B cell (primary cell): ENCODE data around the gene ANKRD61. TPM values are rescaled to one million over a fixed set of nuclear protein-coding genes. Genes with fewer than 3 reads are reported as not detected.
A peak's percentile ranks its signal among the peaks of the same experiment; 100 is the strongest.
"Not testable (repeated sequence)": the region's sequence is repeated elsewhere in the genome, so short reads cannot be mapped to it uniquely, and the experiment has no call there.

Source experiments
- ATAC-seq: fragments of 200-7000 bp; cut with Tn5 transposase; one replicate; pipeline ENCODE4 v1.10.0; 2021; ENCODE audit warnings: low read depth, mild to moderate bottlenecking, moderate number of reproducible peaks, moderate library complexity
- CTCF ChIA-PET: fragments of 350-600 bp; sonication (Branson Sonifier 250); formaldehyde crosslinking; loops from one replicate; lab custom pipeline; 2021; ENCODE audit warnings: antibody characterized with exemption, inconsistent platforms; lab: Charles Lee
- POLR2A ChIA-PET: fragments of 350-600 bp; sonication (Branson Sonifier 250); formaldehyde crosslinking; loops from one replicate; lab custom pipeline; 2021; ENCODE audit warnings: antibody characterized with exemption; lab: Charles Lee
- DNase-seq: peaks from one replicate; pipeline ENCODE4 v3.0.0; 2013
- H2AFZ ChIP-seq: 2 replicates; pipeline ENCODE4 v1.6.1; 2012; ENCODE audit warnings: mild to moderate bottlenecking, low read depth, low read length; ENCODE audit not compliant: insufficient read depth, poor library complexity, severe bottlenecking
- H3K27ac ChIP-seq, 2 donors: 1 replicate in 1 of 2; 2 replicates in 1 of 2; pipeline ENCODE4 v1.5.1; 2012 to 2013; ENCODE audit warnings: low read length in 2 of 2, mild to moderate bottlenecking in 2 of 2, moderate library complexity in 1 of 2
- H3K27me3 ChIP-seq, 4 experiments: fragments of 200-600 bp in 1 of 4; sonication (generic) in 1 of 4; replicated peaks in 1 of 4; 1 replicate in 2 of 4; 2 replicates in 2 of 4; pipeline versions ENCODE4 v1.6.1 to v1.7.0; 2013 to 2016; ENCODE audit warnings: low read length in 3 of 4, mild to moderate bottlenecking in 2 of 4, mixed read lengths in 1 of 4, moderate library complexity in 1 of 4; ENCODE audit not compliant: insufficient read depth in 4 of 4, control insufficient read depth in 3 of 4; ENCODE audit errors: control extremely low read depth in 1 of 4
- H3K36me3 ChIP-seq, 2 experiments: replicated peaks in 1 of 2; 1 replicate in 1 of 2; 2 replicates in 1 of 2; pipeline versions ENCODE4 v1.6.1 to v1.7.1; 2013; ENCODE audit warnings: low read length in 1 of 2; ENCODE audit not compliant: insufficient read depth in 2 of 2, control insufficient read depth in 1 of 2; ENCODE audit errors: control extremely low read depth in 1 of 2, extremely low read depth in 1 of 2
- H3K4me1 ChIP-seq, 2 donors: fragments of 200-600 bp in 1 of 2; sonication (generic) in 1 of 2; 1 replicate in 1 of 2; 2 replicates in 1 of 2; pipeline versions ENCODE4 v1.5.1 to v1.6.1; 2013 to 2017; ENCODE audit warnings: low read length in 2 of 2; ENCODE audit not compliant: control insufficient read depth in 2 of 2, insufficient read depth in 2 of 2
- H3K4me2 ChIP-seq: replicated peaks from 2 replicates; pipeline ENCODE3; 2012; ENCODE audit warnings: mild to moderate bottlenecking, low read depth, low read length; ENCODE audit not compliant: poor library complexity, severe bottlenecking
- H3K4me3 ChIP-seq, 5 experiments: fragments of 200-600 bp in 1 of 5; sonication (generic) in 1 of 5; 1 replicate in 3 of 5; 2 replicates in 2 of 5; pipeline versions ENCODE4 v1.5.1 to v1.7.0; 2011 to 2016; ENCODE audit warnings: low read length in 4 of 5, mild to moderate bottlenecking in 4 of 5, low read depth in 2 of 5, control low read depth in 1 of 5, moderate library complexity in 1 of 5; ENCODE audit not compliant: insufficient read depth in 1 of 5; ENCODE audit errors: control extremely low read depth in 1 of 5, extremely low read depth in 1 of 5
- H3K79me2 ChIP-seq: fragments of 200-600 bp; sonication (generic); one replicate; pipeline ENCODE4 v1.6.0; 2016; ENCODE audit warnings: low read length; ENCODE audit not compliant: control insufficient read depth, insufficient read depth
- H3K9ac ChIP-seq: fragments of 200-600 bp; sonication (generic); 2 replicates; pipeline ENCODE4 v1.6.1; 2017; ENCODE audit warnings: mild to moderate bottlenecking, low read length, moderate library complexity
- H3K9me3 ChIP-seq, 3 donors: one replicate each; pipeline versions ENCODE4 v1.6.1 to v1.7.1; 2013; ENCODE audit warnings: low read length in 2 of 3; ENCODE audit not compliant: control insufficient read depth in 2 of 3, insufficient read depth in 1 of 3; ENCODE audit errors: control extremely low read depth in 1 of 3
- H4K20me1 ChIP-seq: 2 replicates; pipeline ENCODE4 v1.6.0; 2012; ENCODE audit warnings: mild to moderate bottlenecking, low read length; ENCODE audit not compliant: insufficient read depth, control insufficient read depth, poor library complexity, severe bottlenecking
- H3K27ac Mint-ChIP-seq: one replicate; pipeline ENCODE4 v1.8.0; 2021; ENCODE audit warnings: mixed read lengths
- H3K27me3 Mint-ChIP-seq: one replicate; pipeline ENCODE4 v1.8.0; 2021; ENCODE audit warnings: mixed read lengths
- H3K4me1 Mint-ChIP-seq: one replicate; pipeline ENCODE4 v1.8.0; 2021; ENCODE audit warnings: mixed read lengths
- H3K4me3 Mint-ChIP-seq: one replicate; pipeline ENCODE4 v1.8.0; 2021; ENCODE audit warnings: mixed read lengths
- H3K9me3 Mint-ChIP-seq: one replicate; pipeline ENCODE4 v1.8.0; 2022; ENCODE audit warnings: mixed read lengths; ENCODE audit not compliant: insufficient read depth
- EZH2 ChIP-seq: IDR thresholded peaks from 2 replicates; pipeline ENCODE4 v1.6.1; 2012; ENCODE audit warnings: borderline replicate concordance, low read depth, mild to moderate bottlenecking, moderate library complexity, low read length; ENCODE audit not compliant: insufficient read depth, poor library complexity, severe bottlenecking
- WGBS: methylation state at CpG from one replicate; pipeline ENCODE4 v1.1.5; 2013; ENCODE audit warnings: missing lambda C conversion rate; ENCODE audit not compliant: insufficient coverage; 5-methylcytosine and 5-hydroxymethylcytosine counted together
- intact Hi-C: fragments of 100-400 bp; cut with micrococcal nuclease; formaldehyde crosslinking; loops from one replicate; pipeline ENCODE4 v1.10.0; 2022
- polyA plus RNA-seq: library from polyadenylated mRNA; depleted of rRNA; stranded (reverse); fragments of >200 nt; gene quantifications from 2 replicates; pipeline ENCODE4 v1.2.3, GENCODE V29; 2012
- total RNA-seq, 2 donors: library from RNA; stranded (reverse); fragments of 120-200 nt in 1 of 2; gene quantifications; 1 replicate in 1 of 2; 2 replicates in 1 of 2; pipeline versions ENCODE4 v1.2.3 to v1.2.4, GENCODE V29; 2013 to 2022
- TF ChIP-seq, protein P1 (sequence below): fragments of 200-600 bp; IDR thresholded peaks from one replicate; pipeline ENCODE4 v1.8.0; 2022; ENCODE audit warnings: antibody characterized with exemption, mild to moderate bottlenecking

The ANKRD61 gene
- total and polyA plus RNA-seq, 2 donors (not counting 1 experiment from before 2014, with no cell fraction given) = 0.13 TPM; not detected in 1

DNA sequence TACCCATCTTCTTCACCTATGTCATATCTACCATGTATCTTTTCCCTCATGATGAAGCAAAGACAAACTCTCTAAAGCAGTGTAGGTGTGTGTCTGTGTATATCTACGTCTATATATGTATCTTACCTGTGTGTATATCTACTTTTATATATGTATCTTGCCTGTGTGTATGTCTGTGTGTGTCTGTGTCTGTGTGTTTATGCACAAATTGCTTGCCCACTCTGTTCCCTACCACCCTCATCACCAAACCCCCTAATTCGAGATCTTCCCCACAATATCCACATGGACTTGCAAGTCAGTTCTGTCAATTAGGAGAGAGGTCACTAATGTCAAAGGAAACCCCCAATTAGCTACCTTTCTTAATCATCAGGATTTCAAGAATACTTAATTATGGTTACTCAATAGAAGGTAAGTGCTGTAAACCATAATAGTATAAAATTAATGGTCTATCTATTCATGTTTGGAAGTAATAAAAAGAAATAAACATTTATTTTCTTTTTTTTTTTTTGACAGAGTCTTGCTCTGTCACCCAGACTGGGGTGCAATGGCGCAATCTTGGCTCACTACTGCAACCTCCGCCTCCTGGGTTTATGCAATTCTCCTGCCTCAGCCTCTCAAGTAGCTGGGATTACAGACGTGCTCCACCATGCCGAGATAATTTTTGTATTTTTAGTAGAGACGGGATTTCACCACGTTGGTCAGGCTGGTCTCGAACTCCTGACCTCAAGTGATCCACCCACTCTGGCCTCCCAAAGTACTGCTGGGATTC is 43.6 kb downstream of the ANKRD61 start:
- ChIA-PET POLR2A (no interaction called here), CTCF (no interaction called here)
- H4K20me1 ChIP-seq = no peaks in the 10 kb centered on the region
- Mint-ChIP-seq H3K4me3 (no peak overlapping the region), H3K27me3 (no peaks in the 10 kb centered on the region), H3K27ac (no peak overlapping the region), H3K9me3 (no peaks in the 10 kb centered on the region), H3K4me1 (peaks cover 16% of the 10 kb centered on the region)
- no peak overlapping the region for H3K4me3 ChIP-seq
- no peaks in the 10 kb centered on the region for H3K9me3 ChIP-seq
- DNase-seq = no peak
- peaks cover 9 to 11% of the 10 kb centered on the region in 2 donors for H3K4me1 ChIP-seq
- intact Hi-C loops = no loop called here
- no peak for TF ChIP-seq EZH2
- TF ChIP-seq, protein P1, sequence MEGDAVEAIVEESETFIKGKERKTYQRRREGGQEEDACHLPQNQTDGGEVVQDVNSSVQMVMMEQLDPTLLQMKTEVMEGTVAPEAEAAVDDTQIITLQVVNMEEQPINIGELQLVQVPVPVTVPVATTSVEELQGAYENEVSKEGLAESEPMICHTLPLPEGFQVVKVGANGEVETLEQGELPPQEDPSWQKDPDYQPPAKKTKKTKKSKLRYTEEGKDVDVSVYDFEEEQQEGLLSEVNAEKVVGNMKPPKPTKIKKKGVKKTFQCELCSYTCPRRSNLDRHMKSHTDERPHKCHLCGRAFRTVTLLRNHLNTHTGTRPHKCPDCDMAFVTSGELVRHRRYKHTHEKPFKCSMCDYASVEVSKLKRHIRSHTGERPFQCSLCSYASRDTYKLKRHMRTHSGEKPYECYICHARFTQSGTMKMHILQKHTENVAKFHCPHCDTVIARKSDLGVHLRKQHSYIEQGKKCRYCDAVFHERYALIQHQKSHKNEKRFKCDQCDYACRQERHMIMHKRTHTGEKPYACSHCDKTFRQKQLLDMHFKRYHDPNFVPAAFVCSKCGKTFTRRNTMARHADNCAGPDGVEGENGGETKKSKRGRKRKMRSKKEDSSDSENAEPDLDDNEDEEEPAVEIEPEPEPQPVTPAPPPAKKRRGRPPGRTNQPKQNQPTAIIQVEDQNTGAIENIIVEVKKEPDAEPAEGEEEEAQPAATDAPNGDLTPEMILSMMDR = no peak
- H3K27me3 ChIP-seq = no peaks in the 10 kb centered on the region
- no peaks in the 10 kb centered on the region for H3K36me3 ChIP-seq
- H3K27ac ChIP-seq = no peak overlapping the region
- H3K9ac ChIP-seq = no peak overlapping the region
- no peak for ATAC-seq
- 91% methylated on average over 4 of the region's 9 CpGs for WGBS
- H3K4me2 ChIP-seq = no peak overlapping the region
- no peaks in the 10 kb centered on the region for H3K79me2 ChIP-seq
- no peak overlapping the region for H2AFZ ChIP-seq

DNA sequence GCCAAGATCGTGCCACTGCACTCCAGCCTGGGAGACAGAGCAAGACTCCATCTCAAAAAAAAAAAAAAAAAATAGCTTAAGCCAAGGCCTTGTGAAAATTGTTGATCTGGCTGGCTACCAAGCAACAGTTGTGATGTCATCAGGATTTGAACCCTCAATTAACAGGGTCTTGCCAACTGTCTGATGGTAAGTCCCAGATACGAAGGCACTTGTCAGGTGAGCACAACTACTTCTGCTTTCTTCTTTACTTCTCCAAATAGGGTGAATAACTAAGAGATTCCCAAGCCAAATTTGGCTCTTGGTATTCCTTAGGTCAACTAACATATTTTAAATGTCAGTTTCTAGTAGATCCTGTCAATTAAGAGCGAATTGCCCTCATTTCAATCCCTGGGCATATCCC is 47.4 kb downstream of the ANKRD61 start:
- POLR2A ChIA-PET = no interaction called here
- no CpG with 5 or more reads among the region's 3 CpGs for WGBS
- no peaks in the 10 kb centered on the region for H3K27me3 ChIP-seq
- H3K4me1 ChIP-seq = peaks cover 0 to 9% of the 10 kb centered on the region in 2 donors
- CTCF ChIA-PET = no interaction called here
- peak overlapping the region in 1 of 2 donors; percentile 70 for H3K27ac ChIP-seq
- no peak for TF ChIP-seq EZH2
- H3K4me3 Mint-ChIP-seq = no peak overlapping the region
- H3K9me3 Mint-ChIP-seq = no peaks in the 10 kb centered on the region
- no peak overlapping the region for H3K9ac ChIP-seq
- H3K27ac Mint-ChIP-seq = peak overlapping the region; percentile 66
- peak; percentile 80 for DNase-seq
- H3K4me1 Mint-ChIP-seq = peaks cover 17% of the 10 kb centered on the region
- no peaks in the 10 kb centered on the region for H3K79me2 ChIP-seq
- H3K4me2 ChIP-seq = no peak overlapping the region
- intact Hi-C loops = no loop called here
- H3K4me3 ChIP-seq = no peak overlapping the region
- no peak overlapping the region for H2AFZ ChIP-seq
- no peaks in the 10 kb centered on the region for H3K27me3 Mint-ChIP-seq
- H3K36me3 ChIP-seq = no peaks in the 10 kb centered on the region
- no peaks in the 10 kb centered on the region for H4K20me1 ChIP-seq
- no peak for ATAC-seq
- H3K9me3 ChIP-seq = no peaks in the 10 kb centered on the region

DNA sequence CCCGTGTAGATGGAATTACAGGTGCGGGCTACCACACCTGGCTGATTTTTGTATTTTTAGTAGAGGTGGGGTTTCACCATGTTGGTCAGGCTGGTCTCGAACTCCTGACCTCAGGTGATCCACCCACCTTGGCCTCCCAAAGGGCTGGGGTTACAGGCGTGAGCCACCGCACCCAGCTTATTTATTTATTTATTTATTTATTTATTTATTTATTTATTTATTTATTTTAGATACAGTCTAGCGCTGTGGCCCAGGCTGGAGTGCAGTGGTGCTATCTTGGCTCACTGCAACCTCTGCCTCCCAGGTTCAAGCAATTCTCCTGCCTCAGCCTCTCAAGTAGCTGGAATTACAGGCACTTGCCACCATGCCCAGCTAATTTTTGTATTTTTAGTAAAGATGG is 51.9 kb downstream of the ANKRD61 start:
- POLR2A ChIA-PET = interaction anchor here (0.6 to 1.3 kb wide), 5 partner anchors 9 to 514 kb away, joined by 3 to 11 read pairs (median 4); no protein-coding TSS in a partner anchor
- not testable (repeated sequence) for ATAC-seq, DNase-seq

More for the DNA sequence above, 51.9 kb downstream of the ANKRD61 start:
- H3K9ac ChIP-seq, H3K4me3 Mint-ChIP-seq, H3K4me2 ChIP-seq, intact Hi-C loops, H3K27ac ChIP-seq, H3K27ac Mint-ChIP-seq, H3K79me2 ChIP-seq, H3K4me1 ChIP-seq, H2AFZ ChIP-seq, H3K27me3 ChIP-seq, H3K27me3 Mint-ChIP-seq, H3K4me3 ChIP-seq, H4K20me1 ChIP-seq, H3K9me3 ChIP-seq, H3K36me3 ChIP-seq, H3K9me3 Mint-ChIP-seq: not testable (repeated sequence)
- CTCF ChIA-PET = interaction anchor here (0.8 kb wide), 1 partner anchor 86 kb away, joined by 5 read pairs; no protein-coding TSS in a partner anchor
- H3K4me1 Mint-ChIP-seq = peaks cover 17% of the 10 kb centered on the region
- 100% methylated on average over 2 of the region's 6 CpGs for WGBS
